G401 (cell line): ENCODE data around the gene CBLN3. TPM values are rescaled to one million over a fixed set of nuclear protein-coding genes. Genes with fewer than 3 reads are reported as not detected.
A peak's percentile ranks its signal among the peaks of the same experiment; 100 is the strongest.
"Not testable (repeated sequence)": the region's sequence is repeated elsewhere in the genome, so short reads cannot be mapped to it uniquely, and the experiment has no call there.

Experiments
- DNase-seq: peaks from one replicate; pipeline ENCODE4 v3.0.0-alpha.2; 2015; ENCODE audit warnings: low spot score
- in situ Hi-C: cut with HindIII; loops from 2 replicates; pipeline ENCODE4 v1.10.0; 2016; ENCODE audit warnings: low sequenced_read_pairs, mixed read lengths
- total RNA-seq: library from RNA; depleted of rRNA; stranded (reverse); fragments of >200 nt; shearing (Covaris generic); gene quantifications from 2 replicates; pipeline ENCODE4 v1.2.3, GENCODE V29; 2014

The CBLN3 gene
- total RNA-seq, 1 experiment from 2014 or later: 0.88 TPM

DNA sequence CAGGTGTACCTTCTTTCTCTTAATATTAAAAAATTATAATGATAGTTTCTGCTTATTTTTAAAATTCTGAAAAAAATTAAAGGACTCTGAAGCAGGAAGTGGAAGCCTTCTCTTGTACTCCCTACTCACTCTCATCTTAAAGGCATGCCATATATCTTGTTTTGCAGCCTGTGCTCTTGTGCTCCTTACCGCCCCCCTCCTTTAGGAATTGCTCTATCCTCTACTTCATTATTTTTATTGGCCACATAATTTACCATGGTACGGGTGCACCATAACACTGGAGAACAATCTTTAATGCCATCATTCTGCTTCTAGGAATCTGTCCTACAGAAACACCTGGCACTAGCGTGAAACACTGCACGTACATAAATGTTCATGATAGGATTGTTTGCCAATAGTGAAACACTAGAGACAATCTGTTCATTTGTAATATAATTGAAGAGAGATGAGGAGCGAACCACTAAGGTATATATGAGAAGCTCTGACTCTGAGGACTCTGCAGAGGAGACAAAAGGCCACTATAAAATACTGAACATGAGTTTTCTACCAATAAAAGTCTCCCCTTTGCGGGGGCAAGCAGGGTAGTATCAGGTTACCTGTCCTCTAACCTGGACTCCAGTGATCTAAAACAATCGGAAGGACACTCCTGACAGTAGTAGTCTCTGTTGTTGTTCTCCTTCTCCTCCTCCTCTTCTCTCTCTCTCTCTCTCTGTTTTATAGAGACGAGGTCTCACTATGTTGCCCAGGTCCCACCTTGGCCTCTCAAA lies 37.0 kb downstream of the CBLN3 start:
- no peak for DNase-seq
- in situ Hi-C loops: no loop called here

DNA sequence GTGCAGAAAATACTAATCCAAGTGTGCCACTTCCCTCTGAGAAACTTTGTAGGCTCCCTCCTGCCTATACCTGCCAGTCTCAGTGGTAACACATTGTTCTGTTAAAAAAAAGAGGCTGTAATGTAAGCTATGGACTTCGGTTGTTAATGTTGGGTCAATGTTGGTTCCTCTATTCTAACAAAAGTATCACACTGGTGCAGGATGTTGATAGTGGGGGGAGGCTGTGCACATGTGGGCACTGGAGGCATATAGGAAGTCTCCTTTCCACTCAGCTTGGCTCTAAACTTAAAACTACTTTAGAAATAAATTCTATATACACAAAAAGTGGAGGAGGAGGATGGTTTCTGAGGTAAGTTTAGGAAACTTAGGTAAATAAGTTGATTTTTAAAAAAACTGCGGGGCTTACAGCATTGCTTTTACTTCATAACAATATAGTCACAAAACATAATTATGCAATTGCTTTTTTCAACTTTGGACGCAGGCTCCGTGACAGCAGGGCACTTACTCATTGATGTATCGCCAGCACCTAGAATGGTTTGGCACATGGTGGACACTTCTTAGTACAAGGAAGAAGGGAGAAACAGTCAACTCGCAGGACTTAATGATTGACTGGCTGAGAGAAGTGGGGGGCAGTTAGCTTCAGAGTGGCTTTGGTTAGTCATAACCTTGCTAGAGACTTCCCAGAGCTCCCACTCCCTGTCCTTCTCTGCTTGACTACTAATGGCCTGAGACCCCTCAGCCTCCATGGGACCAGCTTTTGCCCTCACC lies 38.6 kb downstream of the CBLN3 start:
- in situ Hi-C loops: no loop called here
- DNase-seq: no peak

DNA sequence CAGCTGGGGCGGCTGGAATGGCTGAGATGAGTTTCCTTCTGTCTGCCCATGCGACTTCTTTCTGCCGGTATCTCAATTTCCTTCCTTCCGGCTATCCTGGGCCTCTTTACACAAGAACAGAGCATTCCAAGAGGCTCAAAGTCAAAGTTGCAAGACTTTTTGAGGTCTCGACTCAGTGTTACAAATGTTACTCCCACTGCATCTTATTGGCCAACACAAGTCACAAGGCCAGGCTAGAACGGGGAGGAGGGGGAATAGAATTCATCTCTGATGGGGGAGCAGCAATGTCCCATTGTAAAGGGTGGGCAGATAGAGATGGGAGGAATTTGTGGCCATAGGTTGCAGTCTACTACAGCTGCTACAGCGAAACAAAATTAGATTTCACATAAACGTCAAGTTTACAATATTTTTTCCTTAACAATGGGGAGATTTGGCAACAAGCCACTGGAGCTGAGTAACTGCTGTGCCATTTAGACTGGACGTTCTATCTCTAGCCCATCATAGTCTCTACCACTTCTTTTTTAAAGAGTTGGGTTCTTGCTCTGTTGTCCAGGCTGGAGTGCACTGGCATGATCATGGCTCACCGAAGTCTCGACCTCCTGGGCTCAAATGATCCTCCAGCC lies 40.1 kb downstream of the CBLN3 start:
- no peak for DNase-seq
- in situ Hi-C loops: no loop called here

DNA sequence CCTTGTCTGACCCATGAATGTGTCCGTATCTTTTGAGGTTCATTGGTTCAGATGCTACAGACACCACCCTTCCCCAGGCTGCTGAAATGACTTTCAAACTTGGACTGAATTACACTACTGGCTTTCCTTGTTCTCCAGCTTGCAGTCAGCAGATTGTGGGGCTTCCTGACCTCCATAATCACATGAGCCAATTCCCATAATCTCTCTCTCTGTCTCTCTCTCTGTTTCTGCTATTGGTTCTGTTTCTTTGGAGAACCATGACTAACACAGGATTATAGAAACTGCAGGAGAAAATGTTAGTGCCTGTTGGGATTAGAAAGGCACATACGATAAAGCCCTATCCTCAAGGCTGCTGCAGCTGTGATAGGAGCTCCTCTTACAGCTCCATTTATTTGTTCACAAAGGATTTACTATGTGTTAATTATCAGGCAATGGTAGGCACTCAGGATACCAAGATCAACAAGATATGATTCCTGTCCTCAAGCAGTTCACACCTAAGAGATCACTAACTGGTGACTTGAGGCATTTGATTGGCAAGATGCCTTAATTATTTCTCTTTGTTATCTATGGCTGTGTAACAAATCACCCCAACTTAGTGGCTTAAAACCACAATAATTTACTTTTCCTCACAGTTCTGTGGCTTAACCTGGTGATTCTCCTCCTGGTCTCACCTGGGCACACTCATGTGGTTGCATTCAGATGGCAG lies 40.8 kb downstream of the CBLN3 start:
- DNase-seq: no peak
- in situ Hi-C loops: no loop called here

DNA sequence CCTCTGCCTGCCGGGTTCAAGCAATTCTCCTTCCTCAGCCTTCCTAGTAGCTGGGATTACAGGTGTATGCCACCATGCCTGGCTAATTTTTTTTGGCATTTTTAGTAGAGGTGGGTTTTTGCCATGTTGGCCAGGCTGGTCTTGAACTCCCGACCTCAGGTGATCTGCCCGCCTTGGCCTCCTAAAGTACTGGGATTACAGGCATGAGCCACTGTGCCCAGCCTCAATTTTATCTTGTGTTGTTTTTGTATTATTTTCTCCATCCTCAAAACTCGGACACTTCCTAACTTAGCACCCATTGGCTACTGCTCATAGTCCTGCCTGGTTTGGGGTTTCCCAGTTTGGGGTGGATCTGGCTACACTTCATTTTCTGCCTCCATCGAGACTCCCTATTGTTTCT lies 41.9 kb downstream of the CBLN3 start:
- in situ Hi-C loops, DNase-seq: not testable (repeated sequence)

DNA sequence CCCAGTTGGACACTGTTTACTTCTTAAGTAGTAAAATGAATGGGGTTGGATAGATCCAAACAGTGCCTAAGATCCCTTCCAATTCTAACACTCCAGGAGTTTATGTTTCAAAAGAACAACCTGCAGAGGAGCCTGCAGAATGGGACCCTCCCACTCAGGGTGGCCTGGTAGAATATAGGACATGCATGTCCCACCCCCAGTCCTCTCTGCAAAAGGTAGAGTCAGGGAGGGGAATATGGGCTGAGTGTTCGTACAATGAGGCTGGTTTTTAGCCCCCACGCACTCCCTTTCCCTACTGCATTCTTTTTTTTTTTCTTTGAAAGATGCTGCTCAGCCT lies 42.5 kb downstream of the CBLN3 start:
- in situ Hi-C loops: no loop called here
- no peak for DNase-seq

DNA sequence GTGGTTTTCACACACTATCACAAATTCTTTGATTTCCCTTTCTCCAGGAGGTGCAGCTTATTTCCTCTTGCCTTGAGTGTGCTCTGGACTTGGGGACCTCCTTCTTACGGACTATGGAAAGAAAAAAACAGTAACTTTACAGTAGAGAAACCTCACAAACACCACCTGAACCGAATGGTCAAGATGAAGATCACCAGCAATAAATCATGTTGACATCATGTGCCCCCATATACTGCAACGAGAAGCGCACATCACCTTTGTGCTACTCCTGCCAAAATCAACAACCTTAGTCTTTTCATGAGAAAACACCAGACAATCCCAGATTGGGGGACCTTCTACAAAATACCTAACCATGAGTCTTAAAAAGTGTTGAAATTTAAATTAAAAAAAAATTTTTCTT lies 43.9 kb downstream of the CBLN3 start:
- in situ Hi-C loops: no loop called here
- DNase-seq: no peak

DNA sequence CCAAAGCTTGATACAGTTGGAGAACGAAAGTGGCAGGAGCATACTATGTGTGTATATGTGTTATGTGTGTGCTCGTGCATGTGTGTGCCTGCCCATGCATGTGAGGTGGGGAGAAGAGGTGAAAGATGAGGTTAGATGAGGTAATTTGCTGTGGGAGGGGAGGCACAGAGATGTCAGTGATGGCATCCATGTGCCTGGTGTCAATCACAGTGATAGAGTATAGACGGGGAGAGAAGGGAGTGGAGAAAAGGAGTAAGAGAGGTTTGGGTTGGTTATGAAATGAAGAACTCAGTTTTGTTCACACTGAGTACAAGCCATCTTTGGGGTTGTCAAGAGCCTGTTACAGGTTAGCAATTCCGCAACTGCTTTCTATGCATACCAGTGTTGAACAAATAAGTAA lies 45.3 kb downstream of the CBLN3 start:
- in situ Hi-C loops: no loop called here
- no peak for DNase-seq

DNA sequence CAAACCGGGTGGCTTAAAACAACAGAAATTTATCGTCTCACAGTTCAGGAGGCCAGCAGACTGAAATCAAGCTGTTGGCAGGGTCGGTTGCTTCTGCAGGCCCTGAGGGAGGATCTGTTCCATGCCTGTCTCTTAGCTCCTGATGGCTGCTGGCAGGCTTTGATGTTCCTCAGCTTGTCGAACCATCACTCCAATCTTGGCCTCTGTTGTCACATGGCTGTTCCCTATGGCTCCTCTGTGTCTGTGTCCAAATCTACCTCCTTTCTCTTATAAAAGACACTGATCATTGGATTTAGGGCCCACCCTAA lies 47.5 kb downstream of the CBLN3 start:
- in situ Hi-C loops: no loop called here
- DNase-seq: no peak

DNA sequence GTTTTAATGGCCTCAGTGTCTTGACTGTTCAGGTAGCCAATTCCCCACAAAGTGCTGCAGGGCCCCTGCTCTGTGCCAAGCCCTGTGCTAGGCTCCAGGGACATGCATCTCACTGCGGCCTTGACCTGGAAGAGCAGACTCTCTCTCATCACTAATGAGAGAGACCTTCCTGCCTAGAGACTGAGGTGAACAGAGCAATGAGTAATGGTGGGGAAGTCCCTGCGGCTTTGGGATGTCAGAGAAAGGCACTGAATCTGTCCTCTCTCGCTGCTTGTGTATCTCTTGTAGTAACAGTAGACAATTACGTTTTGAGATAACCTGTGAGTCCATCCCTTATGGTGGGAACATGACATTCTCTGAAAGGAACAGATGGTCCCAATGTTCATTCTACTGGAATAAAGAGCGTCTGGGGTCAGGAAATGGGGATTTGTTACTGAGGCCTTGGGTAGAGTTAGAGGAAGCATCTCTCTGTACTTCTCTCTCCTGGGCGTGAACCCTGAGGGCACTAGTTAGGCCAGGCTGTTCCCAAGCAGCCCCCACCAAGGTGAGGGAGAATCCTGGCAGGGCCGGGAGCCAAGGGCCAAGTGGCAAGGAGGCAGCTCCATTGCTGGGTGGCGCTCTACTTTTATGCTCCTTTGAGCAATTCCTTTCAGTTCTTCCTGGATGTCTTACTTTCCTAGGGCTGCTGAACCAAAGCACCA lies 48.0 kb downstream of the CBLN3 start:
- in situ Hi-C loops: no loop called here
- DNase-seq: peak; percentile 95

DNA sequence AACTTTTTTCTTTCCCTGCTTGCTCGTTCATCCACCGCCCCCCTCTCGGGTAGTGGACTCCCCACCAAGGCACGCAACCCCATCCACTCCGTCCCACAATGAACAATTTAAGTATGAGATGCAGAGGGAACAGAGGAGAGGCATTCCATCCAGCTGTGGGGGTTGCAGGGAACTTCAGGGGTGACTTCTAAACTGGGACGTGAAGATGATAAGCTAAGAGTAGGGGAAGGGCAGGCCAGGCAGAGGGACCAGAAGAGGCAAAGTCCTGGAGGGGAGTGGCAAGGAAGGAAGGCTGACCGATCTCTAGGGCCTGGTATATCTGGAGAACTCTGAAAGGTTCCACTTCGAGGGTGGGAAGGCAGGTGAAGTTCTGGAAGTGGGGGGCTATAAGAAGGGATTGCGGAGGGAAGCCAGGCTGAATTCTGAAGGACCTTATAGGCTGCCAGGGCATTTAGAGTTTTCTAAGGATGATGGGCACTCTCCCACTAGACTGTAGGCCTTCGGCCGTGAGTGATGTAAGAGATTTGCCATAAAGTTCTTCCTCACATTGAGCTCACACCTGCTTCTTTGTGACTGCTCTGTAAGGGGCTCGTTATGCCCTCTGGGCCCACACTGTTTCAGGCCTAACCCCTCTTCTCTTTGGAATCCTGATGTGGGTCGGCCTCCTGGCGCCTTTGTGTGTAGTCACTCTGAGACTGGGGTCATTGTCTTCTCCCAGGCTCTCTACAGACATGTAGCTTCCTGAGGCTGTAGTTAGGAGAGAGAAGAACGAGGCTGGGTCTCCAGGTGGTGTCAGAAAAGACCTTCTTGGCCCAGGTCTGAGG lies 49.3 kb downstream of the CBLN3 start:
- in situ Hi-C loops: no loop called here
- no peak for DNase-seq

DNA sequence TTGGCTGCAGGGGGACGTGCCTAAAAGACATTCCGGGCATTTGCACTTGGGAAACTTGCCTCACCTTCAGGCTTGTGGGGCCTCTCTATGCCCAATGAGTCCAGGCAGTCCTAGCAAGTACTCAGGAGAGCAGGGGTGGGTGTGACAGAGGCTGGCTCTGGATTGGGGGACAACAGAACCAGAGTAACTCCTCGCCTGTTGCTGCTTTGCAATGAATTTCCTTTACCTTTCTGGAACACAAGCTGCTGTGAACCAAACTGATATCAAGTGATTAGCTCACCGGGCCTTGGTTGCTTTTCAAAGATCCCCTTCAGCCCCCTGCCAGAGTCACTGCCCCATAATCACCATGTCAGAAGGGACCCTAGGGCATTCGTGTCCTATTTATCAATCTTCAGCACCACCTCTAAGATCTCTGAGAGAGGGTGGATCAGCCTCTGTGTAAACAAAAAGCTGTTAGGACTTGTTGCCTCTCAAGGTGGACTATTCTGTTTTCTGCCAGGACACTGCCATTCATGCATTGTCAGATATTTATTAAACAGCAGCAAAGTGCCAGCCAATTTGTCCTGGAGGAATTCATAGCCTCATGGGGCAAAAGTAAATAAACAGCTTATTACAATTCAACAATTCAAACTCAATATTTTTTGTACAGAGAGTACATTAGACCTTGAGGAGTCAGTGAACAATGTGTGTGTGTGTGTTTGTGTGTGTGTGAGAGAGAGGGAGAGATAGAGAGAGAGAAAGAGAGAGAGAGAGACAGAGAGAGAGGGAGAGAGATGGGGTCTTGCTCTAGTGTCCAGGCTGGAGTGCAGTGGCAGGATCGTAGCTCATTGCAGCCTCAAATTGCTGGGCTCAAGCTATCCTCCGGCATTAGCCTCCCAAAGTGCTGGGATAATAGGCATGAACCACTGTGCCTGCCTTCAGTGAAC lies 50.2 kb downstream of the CBLN3 start:
- DNase-seq: no peak
- in situ Hi-C loops: no loop called here

DNA sequence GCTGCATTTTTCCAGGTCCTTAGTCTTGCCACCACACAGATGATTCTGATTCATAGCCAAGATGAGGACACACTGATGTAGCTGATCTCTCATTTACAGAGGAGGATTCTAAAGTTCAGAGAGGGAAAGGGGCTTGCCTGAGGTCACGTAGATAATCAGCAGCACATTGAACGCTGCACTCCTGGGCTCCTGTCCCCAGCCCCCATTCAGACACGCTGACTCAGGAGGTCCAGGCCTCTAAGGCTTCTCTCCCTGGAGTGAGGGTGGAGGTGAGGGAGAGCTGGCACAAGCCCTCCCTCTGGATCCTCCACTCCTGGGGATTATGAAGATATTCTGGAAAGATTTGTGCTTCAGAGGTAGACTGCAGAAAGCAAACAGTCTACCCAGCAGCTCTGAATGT lies 51.1 kb downstream of the CBLN3 start:
- in situ Hi-C loops: no loop called here
- DNase-seq: no peak

DNA sequence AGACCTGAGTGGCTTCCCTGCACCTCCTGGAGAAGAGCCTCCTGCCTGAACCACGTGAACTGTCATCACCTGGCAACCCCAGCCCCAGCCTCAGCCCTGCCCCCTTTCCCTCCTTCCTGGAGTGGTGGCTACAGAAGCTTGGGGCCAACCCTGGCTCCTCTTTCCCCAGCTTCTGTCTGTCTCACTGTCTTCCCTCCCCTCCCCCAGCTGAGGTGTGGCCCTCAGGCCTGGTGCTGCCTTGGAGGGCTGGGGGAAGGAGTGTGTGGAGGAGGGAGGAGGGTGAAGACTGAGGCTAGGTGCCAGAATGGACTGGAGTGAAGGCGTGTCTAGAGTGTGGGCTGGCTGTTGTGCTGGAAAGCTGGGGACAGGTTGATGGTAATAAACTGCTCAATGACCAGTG lies 51.8 kb downstream of the CBLN3 start:
- in situ Hi-C loops: no loop called here
- DNase-seq: peak; percentile 11

DNA sequence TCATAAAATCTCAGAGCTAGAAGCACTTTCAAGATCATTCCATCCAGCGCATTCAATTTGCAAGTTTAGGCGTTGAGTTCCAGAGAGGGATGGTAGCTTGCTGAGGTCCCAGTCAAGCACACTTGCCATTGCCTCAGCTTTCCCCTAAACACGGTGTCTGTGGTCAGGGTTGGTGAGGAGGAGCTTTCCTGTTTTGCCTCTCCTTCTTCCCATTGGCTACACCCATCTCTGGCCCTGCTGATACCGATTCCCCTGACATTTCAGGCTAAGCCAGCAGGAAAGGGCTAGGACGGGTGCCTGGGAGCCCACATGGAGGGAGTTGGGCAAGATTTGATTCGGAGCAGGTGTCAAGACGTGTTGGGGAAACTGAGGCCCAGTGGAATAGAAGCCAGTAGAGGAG lies 52.3 kb downstream of the CBLN3 start:
- in situ Hi-C loops: no loop called here
- DNase-seq: no peak
